Astrocyte of the cerebellum (primary cell): Measurements from ENCODE around the gene PRKD3.

Experiments used
- DNase-seq: peaks from one replicate; pipeline ENCODE4 v3.0.0-alpha.2; 2011; ENCODE audit warnings: low read depth
- H3K4me3 ChIP-seq: 2 replicates; pipeline ENCODE4 v1.5.1; 2011; ENCODE audit warnings: mild to moderate bottlenecking, low read depth, low read length, moderate library complexity
- in situ Hi-C: cut with HindIII; loops from 2 replicates; pipeline ENCODE4 v1.10.0; 2017; ENCODE audit warnings: low sequenced_read_pairs
- TF ChIP-seq, protein P1 (sequence below): IDR thresholded peaks from 2 replicates; pipeline ENCODE4 v1.5.1; 2012; ENCODE audit warnings: low read length, low read depth, moderate library complexity, mild to moderate bottlenecking; ENCODE audit errors: missing control alignments

Gene PRKD3

DNA sequence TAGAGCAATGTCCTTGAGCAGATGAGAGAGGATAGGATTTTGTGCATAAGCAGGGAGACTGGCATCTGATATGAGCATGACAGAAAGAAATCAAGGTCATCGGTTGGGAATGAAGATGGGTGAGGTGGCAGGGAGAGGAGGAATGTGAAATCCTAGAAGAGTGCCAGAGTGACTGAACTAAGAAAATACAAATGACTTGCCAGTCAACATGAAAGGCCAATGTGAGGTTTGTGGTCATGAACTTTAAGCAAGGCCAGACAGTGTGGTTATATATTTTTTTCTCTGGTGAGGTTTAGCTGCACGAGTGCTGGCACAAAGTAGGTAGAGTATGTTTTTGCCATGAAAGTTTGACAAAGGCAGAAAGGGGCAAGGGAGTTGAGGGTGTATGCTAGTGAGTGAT lies 41.0 kb upstream of the PRKD3 start:
- no peak overlapping the region for H3K4me3 ChIP-seq
- TF ChIP-seq, protein P1, sequence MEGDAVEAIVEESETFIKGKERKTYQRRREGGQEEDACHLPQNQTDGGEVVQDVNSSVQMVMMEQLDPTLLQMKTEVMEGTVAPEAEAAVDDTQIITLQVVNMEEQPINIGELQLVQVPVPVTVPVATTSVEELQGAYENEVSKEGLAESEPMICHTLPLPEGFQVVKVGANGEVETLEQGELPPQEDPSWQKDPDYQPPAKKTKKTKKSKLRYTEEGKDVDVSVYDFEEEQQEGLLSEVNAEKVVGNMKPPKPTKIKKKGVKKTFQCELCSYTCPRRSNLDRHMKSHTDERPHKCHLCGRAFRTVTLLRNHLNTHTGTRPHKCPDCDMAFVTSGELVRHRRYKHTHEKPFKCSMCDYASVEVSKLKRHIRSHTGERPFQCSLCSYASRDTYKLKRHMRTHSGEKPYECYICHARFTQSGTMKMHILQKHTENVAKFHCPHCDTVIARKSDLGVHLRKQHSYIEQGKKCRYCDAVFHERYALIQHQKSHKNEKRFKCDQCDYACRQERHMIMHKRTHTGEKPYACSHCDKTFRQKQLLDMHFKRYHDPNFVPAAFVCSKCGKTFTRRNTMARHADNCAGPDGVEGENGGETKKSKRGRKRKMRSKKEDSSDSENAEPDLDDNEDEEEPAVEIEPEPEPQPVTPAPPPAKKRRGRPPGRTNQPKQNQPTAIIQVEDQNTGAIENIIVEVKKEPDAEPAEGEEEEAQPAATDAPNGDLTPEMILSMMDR, result no peak
- in situ Hi-C loops, result no loop called here
- DNase-seq, result no peak

GRCh38 chr2:37364351-37364750 lies 39.7 kb upstream of the PRKD3 start:
- TF ChIP-seq, protein P1, result no peak
- H3K4me3 ChIP-seq, result no peak overlapping the region
- in situ Hi-C loops, result no loop called here
- no peak for DNase-seq

GRCh38 chr2:37361994-37362698 lies 37.5 kb upstream of the PRKD3 start:
- no peak for DNase-seq
- in situ Hi-C loops, result no loop called here
- no peak overlapping the region for H3K4me3 ChIP-seq
- TF ChIP-seq, protein P1, result no peak

DNA sequence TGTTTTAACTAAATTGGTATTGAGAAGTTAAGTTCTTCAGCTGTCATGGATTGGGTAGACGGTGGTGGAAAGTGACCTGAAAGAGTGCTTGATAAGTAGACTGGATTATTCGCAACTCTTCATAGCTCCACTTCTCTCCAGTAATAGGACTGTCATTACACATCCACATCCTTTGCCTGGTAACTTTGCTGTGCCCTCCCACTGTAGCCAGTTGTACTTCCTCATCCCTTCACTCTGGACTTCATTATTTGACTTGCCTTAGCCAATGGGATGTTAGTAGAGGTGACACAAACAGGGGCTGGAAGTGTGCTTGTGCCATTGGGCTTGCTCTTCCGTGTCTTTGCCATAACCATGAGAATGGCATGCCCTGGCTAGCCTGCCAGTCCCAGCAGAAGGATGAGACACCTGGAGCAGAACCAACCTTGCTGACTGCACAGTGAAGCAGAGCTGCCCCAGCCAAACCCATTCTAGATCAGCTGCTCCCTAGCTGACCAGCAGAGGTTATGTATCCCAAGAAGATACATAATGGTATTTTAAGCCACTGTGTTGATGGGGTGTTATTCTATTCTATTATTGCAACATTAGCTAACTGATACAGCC lies 36.7 kb upstream of the PRKD3 start:
- H3K4me3 ChIP-seq, result no peak overlapping the region
- in situ Hi-C loops, result no loop called here
- TF ChIP-seq, protein P1, result no peak

GRCh38 chr2:37358466-37358865 lies 33.8 kb upstream of the PRKD3 start:
- TF ChIP-seq, protein P1, result no peak
- H3K4me3 ChIP-seq, result no peak overlapping the region

More for the DNA sequence above, 36.7 kb upstream of the PRKD3 start:
- no peak for DNase-seq

DNA sequence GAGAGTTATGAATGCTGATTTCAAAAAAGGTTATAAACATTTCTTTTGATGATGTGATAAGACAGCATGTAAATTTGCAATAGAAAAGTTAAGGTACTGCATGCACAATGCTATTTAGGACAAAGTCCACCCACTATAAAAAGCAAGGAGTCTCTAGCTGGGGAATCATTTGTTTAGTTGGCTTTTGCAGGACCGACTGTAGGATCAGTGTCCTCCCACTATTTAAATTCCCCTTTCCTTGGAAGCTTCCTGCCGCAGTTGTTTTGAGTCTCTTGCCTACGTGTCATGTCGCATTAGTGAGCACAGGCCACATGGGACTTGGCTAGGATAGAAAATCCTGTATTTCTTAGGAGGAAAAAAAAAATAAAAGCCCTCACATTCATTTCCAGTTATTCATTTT lies 32.9 kb upstream of the PRKD3 start:
- in situ Hi-C loops, result no loop called here
- DNase-seq, result no peak
- H3K4me3 ChIP-seq, result no peak overlapping the region
- TF ChIP-seq, protein P1, result no peak

More at GRCh38 chr2:37358466-37358865, 33.8 kb upstream of the PRKD3 start:
- in situ Hi-C loops, result no loop called here
- DNase-seq, result no peak
